GM19238 (cell line): ENCODE data around the gene NFATC3.
A peak's percentile ranks its signal among the peaks of the same experiment; 100 is the strongest.
"Not testable (repeated sequence)": the region's sequence is repeated elsewhere in the genome, so short reads cannot be mapped to it uniquely, and the experiment has no call there.

ENCODE experiments used
- DNase-seq: peaks from one replicate; pipeline ENCODE4 v3.0.0; 2011; ENCODE audit warnings: low spot score; ENCODE audit not compliant: insufficient read length

The NFATC3 gene

DNA sequence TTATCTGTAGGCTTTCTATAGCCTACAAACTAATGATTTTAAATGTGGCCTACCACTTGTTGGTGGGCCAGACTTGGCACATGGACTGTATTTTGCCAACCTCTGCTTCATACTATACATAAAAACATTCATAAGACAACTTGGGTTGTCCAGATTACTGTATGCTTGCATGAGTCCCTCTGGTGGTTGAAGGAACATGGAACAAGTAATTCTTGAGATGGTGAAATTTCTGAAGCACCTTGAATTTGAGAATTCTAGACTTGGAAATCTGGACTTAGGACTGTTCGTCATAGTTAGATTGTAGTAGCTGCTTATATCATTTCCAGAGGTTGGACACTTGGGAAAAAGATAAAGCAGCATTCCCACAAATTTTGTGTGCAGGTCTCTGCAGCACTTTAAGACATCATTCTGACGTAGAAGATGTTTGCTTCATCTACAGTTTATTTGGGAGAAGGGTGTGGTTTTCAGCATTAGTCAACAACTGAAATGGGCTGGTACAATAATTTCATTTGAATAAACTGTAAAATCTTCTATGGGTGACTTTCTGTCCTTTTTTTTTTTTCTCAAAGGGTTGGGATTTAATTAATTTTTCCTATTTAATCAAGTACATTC, 31.2 kb downstream of the NFATC3 start:
- peak; percentile 7 for DNase-seq

DNA sequence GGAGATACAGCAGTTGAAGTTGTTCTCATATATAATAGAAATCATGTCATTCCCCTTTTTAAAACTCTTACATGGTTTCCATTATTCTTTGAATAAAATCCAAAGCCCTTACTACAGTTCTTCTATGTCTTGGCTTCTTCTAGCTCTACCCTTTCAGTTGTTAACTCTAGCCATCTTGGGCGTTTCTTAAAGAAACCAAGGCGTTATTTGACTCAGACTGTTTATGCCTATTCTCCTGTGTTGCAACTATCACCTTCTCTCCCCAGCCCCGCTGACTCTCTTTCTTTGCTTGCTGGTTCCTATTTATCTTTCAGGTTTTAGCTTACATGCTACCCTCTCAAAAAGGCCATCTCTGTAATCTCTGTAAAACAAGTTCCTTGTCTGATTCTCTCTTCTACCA, 32.7 kb downstream of the NFATC3 start:
- DNase-seq: no peak

DNA sequence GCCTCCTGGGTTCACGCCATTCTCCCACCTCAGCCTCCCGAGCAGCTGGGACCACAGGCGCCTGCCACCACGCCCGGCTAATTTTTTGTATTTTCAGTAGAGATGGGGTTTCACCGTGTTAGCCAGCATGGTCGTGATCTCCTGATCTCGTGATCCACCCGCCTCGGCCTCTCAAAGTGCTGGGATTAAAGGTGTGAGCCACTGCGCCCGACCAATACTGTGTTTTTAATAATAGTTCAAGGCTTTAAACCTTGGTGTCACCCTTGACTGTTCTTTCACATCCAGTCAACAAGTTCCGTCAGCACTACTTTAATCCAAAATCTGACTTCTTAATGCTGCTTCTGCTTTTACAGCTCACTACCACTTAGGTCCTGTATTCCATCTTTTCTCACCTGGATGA, 33.8 kb downstream of the NFATC3 start:
- DNase-seq: not testable (repeated sequence)

DNA sequence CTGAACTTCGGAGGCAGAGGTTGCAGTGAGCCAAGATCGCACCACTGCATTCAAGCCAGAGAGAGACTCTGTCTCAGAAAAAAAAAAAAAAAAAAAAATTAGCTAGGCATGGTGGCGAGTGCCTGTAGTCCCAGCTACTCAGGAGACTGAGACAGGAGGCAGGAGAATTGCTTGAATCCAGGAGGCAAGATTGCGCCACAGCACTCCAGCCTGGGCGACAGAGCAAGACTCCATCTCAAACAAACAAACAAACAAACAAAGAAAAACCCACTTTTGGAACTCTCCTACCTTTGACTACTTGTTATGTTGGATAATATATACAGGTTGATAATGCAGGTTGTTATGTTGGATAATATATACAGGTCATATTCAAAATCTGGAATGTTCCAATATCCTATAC, 35.3 kb downstream of the NFATC3 start:
- DNase-seq: not testable (repeated sequence)

DNA sequence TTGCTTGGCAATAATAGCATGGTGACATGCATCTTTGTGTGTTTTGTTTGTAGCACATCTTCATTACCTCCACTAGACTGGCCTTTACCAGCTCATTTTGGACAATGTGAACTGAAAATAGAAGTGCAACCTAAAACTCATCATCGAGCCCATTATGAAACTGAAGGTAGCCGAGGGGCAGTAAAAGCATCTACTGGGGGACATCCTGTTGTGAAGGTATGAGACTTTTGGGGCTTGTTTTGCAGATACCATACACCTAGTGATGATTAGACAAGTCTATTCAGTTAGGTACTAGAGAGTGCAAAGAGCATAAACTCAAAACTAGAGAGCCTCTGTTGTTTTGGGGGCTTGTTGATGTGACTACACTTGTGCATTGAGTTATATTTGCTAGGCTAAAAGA, 41.2 kb downstream of the NFATC3 start:
- peak; percentile 21 for DNase-seq

DNA sequence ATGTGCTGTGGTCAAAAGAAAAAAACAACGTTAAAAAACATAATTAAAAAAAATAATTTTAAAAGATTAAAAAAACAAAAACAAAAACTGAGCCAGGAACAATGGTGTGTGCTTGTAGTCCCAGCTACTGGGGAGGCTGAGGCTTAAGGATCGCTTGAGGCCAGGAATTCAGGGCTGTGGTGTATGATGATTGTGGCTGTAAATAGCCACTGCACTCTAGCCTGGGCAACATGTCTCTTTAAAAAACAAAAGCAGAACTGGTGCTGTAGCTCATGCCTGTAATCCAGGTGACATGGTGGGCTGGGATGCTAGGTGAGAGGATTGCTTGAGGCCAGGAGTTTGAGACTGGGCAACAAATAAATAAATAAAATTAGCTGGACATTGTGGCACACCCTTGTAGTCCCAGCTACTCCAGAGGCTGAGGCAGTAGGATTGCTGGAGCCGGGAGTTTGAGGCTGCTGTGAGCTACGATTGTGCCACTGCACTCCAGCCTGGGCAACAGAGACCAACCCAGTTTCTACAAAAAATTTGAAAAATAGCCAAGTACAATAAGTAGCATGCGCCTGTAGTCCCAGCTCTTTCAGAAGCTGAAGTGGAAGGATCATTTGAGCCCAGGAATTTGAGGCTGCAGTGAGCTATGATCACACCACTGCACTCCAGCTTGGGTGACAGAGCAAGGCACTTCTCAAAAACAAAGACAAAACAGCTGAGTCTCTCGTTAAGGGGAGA, 43.6 kb downstream of the NFATC3 start:
- DNase-seq: no peak

DNA sequence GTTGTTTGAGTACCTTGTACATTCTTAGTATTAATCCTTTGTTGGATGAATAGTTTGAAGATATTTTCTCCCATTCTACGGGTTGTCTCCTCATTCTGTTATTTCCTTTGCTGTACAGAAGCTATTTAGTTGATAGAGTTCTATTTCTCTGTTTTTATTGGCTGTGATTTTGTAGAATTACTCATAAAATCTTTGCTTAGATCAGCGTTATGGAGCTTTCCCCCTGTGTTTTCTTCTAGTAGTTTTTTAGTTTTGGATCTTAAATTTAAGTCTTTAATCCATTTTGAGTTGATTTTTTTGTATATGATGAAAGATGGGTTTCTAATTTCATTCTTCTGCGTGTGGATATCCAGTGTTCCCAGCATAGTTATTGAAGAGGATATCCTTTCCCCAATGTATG, 45.4 kb downstream of the NFATC3 start:
- no peak for DNase-seq

DNA sequence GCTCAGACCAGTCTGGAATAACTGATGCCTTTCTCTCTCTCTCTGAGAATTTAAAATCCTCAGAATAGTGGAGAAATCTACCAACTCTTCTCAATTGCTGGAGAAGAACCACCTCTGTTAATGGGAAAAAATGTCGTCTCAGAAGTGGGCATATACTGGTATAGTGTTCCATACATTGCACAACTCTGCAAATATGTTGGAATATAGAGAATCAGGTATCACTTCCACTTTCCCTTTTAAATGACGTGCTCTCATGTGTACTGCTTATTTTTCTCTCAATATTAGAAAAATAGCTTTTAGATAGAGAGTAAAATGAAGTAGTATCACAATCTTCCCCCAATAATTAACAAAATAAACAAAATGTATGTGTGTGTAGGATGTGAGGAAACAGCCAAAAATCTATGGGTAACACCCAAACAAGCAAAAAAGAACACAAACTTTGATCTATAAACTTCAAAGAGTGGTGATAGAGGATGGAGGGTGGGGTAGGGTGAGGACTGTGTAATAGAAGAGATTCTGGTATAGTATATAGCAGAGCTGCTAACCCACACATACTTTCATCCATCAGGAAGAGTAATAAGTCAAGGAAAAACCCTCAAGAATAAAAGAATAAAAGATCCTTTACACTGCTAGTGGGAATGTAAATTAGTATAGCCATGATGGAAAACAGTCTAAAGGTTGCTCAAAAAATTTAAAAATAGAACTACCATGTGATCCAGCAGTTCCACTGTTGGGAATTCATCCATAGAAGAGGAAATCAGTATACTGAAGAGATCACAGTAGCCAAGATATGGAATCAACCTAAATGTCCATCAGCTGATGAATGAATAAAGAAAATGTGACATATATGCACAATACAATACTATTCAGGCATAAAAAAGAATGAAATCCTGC, 46.9 kb downstream of the NFATC3 start:
- DNase-seq: no peak

DNA sequence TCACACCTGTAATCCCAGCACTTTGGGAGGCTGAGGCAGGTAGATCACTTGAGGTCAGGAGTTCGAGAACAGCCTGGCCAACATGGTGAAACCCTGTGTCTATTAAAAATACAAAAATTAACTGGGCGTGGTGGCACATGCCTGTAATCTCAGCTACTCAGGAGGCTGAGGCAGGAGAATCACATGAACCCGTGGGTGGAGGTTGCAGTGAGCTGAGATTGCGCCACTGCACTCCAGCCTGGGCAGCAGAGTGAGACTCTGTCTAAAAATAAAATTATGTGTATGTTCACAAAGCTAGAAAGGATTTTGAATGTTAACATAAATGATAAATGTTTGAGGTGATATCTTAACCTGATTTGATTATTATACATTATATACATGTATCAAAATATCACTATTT, 47.8 kb downstream of the NFATC3 start:
- DNase-seq: not testable (repeated sequence)

DNA sequence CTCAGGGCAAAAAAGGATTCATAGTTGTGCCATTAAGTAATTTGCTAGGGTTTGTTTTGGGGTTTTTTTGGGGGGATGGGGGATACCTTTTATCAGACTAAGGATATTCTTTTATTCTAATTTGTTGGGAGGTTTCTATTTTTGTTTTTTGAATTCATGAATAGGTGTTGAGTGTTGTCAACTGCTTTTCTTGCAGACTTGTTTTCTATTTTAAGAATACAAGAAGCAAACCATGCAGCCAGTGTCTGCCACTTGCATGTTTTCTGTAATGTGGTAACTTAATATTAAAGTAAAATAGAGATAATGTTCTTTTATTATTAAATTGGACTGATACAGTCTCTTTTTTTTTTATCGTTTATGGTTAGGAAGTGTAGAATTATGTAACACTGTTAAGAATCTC, 49.5 kb downstream of the NFATC3 start:
- no peak for DNase-seq

DNA sequence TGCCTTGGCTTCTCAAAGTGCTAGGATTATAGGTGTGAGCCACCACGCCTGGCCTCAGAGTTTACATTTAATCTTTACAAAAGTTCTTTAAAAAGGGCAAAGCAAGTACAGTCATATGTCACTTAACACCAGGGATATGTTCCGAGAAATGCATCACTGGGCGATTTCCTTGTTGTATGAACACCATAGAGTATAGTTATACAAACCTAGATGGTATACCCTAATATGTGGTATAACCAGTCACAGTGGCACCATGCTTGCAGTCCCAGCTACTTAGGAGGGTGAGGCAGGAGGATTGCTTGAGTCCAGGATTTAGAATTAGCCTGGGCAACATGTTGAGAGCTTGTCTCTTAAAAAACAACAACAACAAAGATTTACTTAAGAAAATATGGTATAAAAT, 51.3 kb downstream of the NFATC3 start:
- no peak for DNase-seq

DNA sequence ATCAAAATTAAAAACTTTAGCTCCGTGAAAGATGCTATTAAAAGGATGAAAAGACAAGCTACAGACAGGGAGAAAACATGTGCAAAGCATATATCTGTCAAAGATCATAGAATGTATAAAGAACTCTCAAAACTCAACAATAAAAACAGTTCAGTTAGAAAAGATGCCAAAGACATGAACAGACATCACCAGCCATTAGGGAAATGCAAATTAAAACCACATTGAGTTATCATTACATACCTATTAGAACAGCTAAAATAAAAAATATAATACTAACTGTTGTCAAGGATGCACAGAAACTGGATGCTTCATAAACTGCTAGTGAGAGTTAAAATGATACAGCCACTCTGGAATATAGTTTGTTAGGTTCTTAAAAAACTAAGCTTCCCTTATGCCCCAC, 58.8 kb downstream of the NFATC3 start:
- DNase-seq: no peak

DNA sequence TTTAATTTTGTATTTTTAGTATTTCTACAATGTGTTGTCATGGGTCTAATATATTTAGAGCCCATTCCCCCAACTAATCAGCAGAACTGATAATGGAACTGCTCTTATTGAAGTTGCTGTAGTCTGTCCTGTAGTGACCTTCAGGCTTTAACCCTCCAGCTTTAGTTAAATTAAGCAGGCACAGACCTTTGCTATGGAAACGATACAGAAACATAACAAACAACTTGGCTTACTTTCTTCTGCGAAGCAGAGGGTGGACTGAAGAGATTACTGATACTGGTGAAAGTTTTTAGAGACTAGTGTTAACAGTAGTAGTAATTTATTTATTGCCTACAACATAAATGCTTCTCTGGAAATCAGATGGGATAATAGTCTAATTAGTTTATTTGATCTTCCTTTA, 61.4 kb downstream of the NFATC3 start:
- DNase-seq: no peak

DNA sequence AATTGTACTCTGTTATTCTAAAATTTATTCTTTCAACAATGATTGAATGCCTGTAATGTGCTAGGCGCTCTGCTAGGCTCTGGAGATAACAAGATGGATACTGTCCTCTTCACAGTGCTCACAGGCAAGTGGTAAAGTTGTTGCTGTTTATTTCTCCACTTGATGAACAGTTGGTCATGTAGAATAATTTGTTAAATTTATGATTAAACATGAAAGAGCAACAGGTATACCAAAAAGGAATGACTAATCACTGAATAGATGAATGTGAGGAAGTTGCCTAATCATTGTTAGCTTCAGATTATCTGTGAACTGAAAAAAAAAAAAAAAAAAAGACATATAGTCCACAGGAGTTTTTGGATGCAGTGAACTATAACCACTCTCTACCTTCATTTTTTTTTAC, 62.3 kb downstream of the NFATC3 start:
- no peak for DNase-seq

DNA sequence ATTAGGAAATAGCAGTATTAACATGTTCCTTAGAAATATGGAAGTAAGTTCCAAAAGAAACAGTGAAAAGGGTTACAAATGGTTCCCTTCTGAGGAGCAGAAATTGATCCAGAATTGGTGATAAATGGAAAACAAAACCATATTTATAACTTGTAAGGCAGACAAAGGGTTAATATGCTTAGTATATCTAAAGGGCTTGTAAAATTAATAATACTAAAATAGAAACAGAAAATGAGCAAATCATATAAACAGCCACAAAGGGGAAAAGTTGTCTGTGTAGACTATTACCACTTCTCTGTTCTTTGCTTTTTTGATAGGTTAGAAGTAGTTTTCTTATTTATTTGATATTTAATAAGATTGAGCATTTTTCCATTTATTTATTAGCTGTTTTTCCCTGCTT, 64.4 kb downstream of the NFATC3 start:
- DNase-seq: no peak

DNA sequence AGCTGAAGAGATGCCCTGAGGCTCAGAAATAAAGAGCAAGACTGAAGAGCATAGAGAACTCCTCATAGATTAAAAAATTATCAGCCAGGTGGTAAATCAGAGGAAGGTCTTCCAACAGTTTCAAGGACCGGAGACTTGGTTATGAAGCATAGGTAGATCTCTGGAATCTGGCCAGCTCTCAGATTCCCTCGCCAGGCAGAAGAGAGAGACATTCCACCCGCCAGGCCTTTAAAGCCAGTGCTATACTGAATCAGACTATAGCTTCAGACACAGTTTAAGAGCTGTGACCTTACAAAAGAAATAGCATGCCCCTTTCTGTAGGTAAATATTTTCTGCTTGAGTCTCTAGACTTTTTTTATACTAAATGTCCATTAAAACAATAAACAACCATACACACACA, 70.3 kb downstream of the NFATC3 start:
- no peak for DNase-seq

DNA sequence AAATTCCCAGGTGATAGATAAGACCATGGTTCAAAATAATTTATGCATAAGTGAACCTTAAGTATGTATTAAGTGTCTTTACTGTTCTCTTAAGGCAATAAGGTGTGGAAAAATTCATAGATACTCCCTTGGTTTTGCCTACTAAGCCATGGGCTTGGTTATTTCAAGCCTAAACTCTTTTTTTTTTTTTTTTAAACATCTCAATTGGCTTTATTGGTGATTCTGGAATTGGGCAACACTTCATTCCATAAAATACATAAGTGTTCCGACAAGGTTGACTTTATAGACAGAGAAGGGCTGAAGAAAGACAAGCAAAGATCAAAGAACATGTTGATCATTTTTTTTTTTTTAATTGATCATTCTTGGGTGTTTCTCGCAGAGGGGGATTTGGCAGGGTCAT, 77.2 kb downstream of the NFATC3 start:
- DNase-seq: no peak

DNA sequence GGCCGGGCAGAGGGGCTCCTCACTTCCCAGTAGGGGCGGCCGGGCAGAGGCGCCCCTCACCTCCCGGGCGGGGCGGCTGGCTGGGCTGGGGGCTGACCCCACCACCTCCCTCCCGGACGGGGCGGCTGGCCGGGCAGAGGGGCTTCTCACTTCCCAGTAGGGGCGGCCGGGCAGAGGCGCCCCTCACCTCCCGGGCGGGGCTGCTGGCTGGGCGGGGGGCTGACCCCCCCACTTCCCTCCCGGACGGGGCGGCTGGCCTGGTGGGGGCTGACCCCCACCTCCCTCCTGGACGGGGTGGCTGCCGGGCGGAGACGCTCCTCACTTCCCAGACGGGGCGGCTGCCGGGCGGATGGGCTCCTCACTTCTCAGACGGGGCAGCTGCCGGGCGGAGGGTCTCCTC, 78.1 kb downstream of the NFATC3 start:
- DNase-seq: not testable (repeated sequence)

DNA sequence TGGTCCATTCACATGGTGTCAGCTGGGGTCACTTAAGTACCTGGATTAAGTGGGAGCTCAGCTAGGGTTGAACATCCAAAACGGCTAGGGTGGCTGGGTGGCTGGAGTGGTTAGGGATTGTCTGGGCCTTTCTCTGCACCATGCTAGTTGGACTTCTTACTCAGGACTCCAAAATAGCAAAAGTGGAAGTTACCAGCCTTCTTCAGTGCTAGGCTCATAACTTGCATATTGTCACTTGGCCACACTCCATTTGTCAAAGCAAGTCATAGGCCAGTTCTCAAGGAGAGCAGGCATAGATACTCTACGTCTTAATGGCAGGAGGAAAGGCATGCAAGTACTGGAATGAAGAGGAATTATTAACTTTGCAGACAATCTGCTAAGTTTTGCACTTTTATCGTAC, 81.1 kb downstream of the NFATC3 start:
- no peak for DNase-seq

DNA sequence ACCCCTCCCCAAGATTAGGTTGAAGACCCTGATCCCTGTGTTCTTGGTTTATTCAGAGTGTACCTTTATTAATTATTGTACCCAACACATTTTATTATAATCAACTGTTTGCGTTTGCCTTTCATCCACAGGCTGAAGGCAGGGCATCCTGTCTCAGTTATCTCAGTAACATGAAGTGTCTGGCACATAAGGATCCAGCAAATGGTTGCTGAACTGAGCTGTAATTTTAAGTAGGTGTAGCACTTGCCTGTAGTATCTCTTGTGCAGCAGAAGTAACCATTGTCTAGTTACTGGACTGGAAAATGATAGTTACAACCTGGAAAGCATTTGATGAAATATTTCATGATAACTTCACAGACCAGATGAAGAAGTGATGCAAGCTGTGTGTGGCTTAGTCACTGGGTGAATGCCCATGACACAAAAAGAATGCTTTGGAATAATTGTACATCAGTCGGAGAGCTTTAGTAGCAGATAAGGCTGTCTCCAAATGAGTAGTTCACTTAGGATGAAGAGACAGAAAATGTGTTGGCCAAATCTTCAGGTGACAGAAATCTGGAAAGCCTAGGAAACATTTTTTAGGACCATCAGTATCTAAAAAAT, 94.1 kb downstream of the NFATC3 start:
- DNase-seq: no peak

DNA sequence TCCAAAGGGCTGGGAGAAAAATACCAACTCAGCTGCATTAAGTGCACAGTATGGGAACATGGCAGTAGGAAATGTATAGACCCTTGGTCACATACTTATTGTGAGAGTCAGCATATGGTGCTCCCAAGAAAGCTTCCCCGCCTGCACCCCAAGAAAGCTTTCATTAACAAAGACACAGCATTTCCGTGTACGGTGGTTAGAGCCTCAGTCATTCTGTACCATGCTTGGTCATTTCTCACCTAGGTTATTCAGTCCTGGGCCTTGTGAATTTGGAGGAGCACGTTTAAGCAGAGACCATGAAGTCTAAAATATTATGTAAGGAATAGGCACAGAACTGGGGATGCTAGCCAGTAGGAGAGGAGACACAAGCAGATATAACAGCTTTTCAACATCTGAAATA, 94.7 kb downstream of the NFATC3 start:
- no peak for DNase-seq

DNA sequence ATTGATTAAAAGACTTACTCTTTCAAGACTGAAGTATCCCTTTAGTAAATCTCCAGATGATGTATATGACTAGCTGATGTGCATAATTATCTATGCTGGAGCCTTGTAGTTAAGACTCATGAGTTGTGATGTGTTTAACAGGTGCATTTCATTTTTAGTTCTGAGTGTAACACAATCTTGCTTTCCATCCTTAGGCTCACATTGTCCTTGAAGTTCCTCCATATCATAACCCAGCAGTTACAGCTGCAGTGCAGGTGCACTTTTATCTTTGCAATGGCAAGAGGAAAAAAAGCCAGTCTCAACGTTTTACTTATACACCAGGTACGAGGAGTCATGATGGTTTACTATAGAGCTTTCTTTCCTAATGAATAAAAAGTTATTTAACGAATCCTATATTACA, 97.9 kb downstream of the NFATC3 start:
- DNase-seq: no peak
